GM12878 (cell line): ENCODE results near the gene EN1. TPM values are rescaled to one million over a fixed set of nuclear protein-coding genes. Genes with fewer than 3 reads are reported as not detected.

Source experiments
- ATAC-seq: fragments of 200-7000 bp; cut with Tn5 transposase; 3 replicates; pipeline ENCODE4 v1.9.1; 2020; ENCODE audit warnings: mild to moderate bottlenecking, moderate library complexity
- BruUV-seq: library from RNA; stranded (reverse); fragments of 400-500 nt; replicated peaks from 2 replicates; lab custom pipeline; 2021; lab: Mats Ljungman, UMichigan
- CTCF ChIA-PET: fragments of 300-600 bp; sonication (Branson Sonifier 250); formaldehyde crosslinking; extraction: SDS; loops from one replicate; lab custom pipeline; 2021; ENCODE audit warnings: inconsistent platforms; lab: Yijun Ruan, JAX
- POLR2A ChIA-PET: fragments of 350-600 bp; formaldehyde crosslinking; extraction: SDS; loops from one replicate; lab custom pipeline; 2021; ENCODE audit warnings: inconsistent platforms; lab: Charles Lee
- RAD21 ChIA-PET: fragments of 300-600 bp; sonication (Branson Sonifier 250); formaldehyde crosslinking; loops from one replicate; lab custom pipeline; 2023; ENCODE audit warnings: antibody characterized with exemption; ENCODE audit not compliant: unreplicated experiment; lab: Charles Lee
- SMC1A ChIA-PET: fragments of 300-600 bp; sonication (Branson Sonifier 250); formaldehyde crosslinking; loops from one replicate; lab custom pipeline; 2023; ENCODE audit not compliant: unreplicated experiment, uncharacterized antibody; lab: Charles Lee
- DNase-seq: peaks from one replicate; pipeline ENCODE4 v3.0.0-alpha.2; 2011; ENCODE audit warnings: low read depth, low spot score
- FAIRE-seq: peaks from 3 replicates; lab custom pipeline; 2011; peaks lifted over from hg19 to GRCh38; lab: Jason Lieb, UNC
- H2AFZ ChIP-seq: 2 replicates; pipeline ENCODE4 v1.6.0; 2011; ENCODE audit warnings: low read depth, low read length, control low read depth; ENCODE audit not compliant: control insufficient read depth
- H3K27ac ChIP-seq: 2 replicates; pipeline ENCODE4 v1.5.1; 2011; ENCODE audit warnings: control low read depth; ENCODE audit not compliant: control insufficient read depth, insufficient read depth
- H3K27me3 ChIP-seq, 2 experiments: replicated peaks in 1 of 2; 2 replicates each; pipeline versions ENCODE4 v1.6.0 to v1.6.1; 2011; ENCODE audit warnings: low read length in 1 of 2; ENCODE audit not compliant: control insufficient read depth in 2 of 2, insufficient read depth in 2 of 2
- H3K36me3 ChIP-seq, 2 experiments: 2 replicates each; pipeline ENCODE4 v1.5.1; 2011; ENCODE audit warnings: low read length in 1 of 2; ENCODE audit not compliant: control insufficient read depth in 2 of 2, insufficient read depth in 2 of 2
- H3K4me1 ChIP-seq: 2 replicates; pipeline ENCODE4 v1.6.1; 2011; ENCODE audit warnings: mild to moderate bottlenecking, low read length, moderate library complexity, mixed read lengths; ENCODE audit not compliant: control insufficient read depth, insufficient read depth
- H3K4me2 ChIP-seq: 2 replicates; pipeline ENCODE4 v1.6.0; 2011; ENCODE audit warnings: control low read depth; ENCODE audit not compliant: control insufficient read depth, insufficient read depth
- H3K4me3 ChIP-seq: fragments of 200-600 bp; sonication (generic); 2 replicates; pipeline ENCODE4 v1.5.1; 2016
- H3K79me2 ChIP-seq: 2 replicates; pipeline ENCODE4 v1.6.0; 2011; ENCODE audit warnings: low read length; ENCODE audit not compliant: control insufficient read depth, insufficient read depth
- H3K9ac ChIP-seq: 2 replicates; pipeline ENCODE4 v1.8.0; 2011; ENCODE audit warnings: low read length, control low read depth, mixed read lengths; ENCODE audit not compliant: control insufficient read depth, insufficient read depth
- H3K9me3 ChIP-seq: replicated peaks from 3 replicates; pipeline ENCODE4 v1.5.1; 2011; ENCODE audit warnings: mild to moderate bottlenecking, low read length; ENCODE audit not compliant: control insufficient read depth, insufficient read depth
- H4K20me1 ChIP-seq: 2 replicates; pipeline ENCODE4 v1.6.0; 2011; ENCODE audit not compliant: control insufficient read depth, insufficient read depth
- CBFB ChIP-seq: IDR thresholded peaks from 2 replicates; pipeline ENCODE4 v1.6.1; 2016; ENCODE audit warnings: antibody characterized with exemption, low read depth
- IKZF1 ChIP-seq: fragments of 450-650 bp; conservative IDR thresholded peaks from 2 replicates; pipeline ENCODE4 v1.6.1; 2017; ENCODE audit warnings: antibody characterized with exemption, mild to moderate bottlenecking
- TCF3 ChIP-seq: IDR thresholded peaks from 2 replicates; pipeline ENCODE4 v1.6.1; 2012; ENCODE audit warnings: low read depth, mild to moderate bottlenecking, low read length, borderline replicate concordance; ENCODE audit not compliant: insufficient read depth
- ZBTB40 ChIP-seq: fragments of 450-650 bp; IDR thresholded peaks from 2 replicates; pipeline ENCODE4 v1.6.1; 2016; ENCODE audit warnings: mild to moderate bottlenecking, moderate library complexity, borderline replicate concordance
- WGBS: methylation state at CpG from one replicate; pipeline ENCODE4 v1.1.6; 2016; ENCODE audit warnings: low lambda C conversion rate; ENCODE audit not compliant: insufficient replicate concordance, insufficient coverage; ENCODE audit errors: missing lambda C conversion rate; 5-methylcytosine and 5-hydroxymethylcytosine counted together
- in situ Hi-C: fragments of 300-500 bp; cut with MboI; formaldehyde crosslinking; loops from 9 replicates; pipeline ENCODE4 v1.14.3; 2018; ENCODE audit warnings: mixed read lengths
- intact Hi-C: fragments of 100-400 bp; cut with micrococcal nuclease; formaldehyde crosslinking; loops from one replicate; pipeline ENCODE4 v1.14.2; 2022; ENCODE audit not compliant: unreplicated experiment
- polyA plus RNA-seq, 11 experiments: library from polyadenylated mRNA; depleted of rRNA in 4 of 11; unstranded in 6 of 11; stranded (reverse) in 5 of 11; fragments of >200 nt; fragmentation: Nextera tagmentation in 4 of 11; fragmentation: Illumina TruSeq in 1 of 11; extraction: Ambion mirVana in 4 of 11; extraction: Trizol in 1 of 11; gene quantifications; 1 replicate in 1 of 11; 2 replicates in 10 of 11; pipeline versions ENCODE4 v1.2.1 to v1.2.3, GENCODE V29; 2011 to 2016; ENCODE audit warnings: inconsistent platforms in 2 of 11, missing spikeins in 2 of 11, low read depth in 1 of 11
- total RNA-seq, 4 experiments: library from RNA; depleted of rRNA in 3 of 4; stranded (reverse); fragments of >200 nt in 3 of 4; fragmentation: Illumina TruSeq in 1 of 4; extraction: Trizol in 1 of 4; gene quantifications; 2 replicates each; pipeline versions ENCODE4 v1.2.1 to v1.2.3, GENCODE V29; 2013 to 2021

EN1 gene
- total and polyA plus RNA-seq, 10 of the 15 experiments (the other 5 are each of a cell fraction or from before 2014, with no cell fraction given) = not detected

GRCh38 chr2:118834901-118835745 is 12.3 kb downstream of the EN1 start:
- no peaks in the 10 kb centered on the region for H3K36me3 ChIP-seq
- H3K4me3 ChIP-seq = no peak overlapping the region
- SMC1A ChIA-PET = no interaction called here
- POLR2A ChIA-PET = no interaction called here
- H3K27ac ChIP-seq = no peak overlapping the region
- no peaks in the 10 kb centered on the region for H3K4me1 ChIP-seq
- no peak overlapping the region for H3K9ac ChIP-seq
- WGBS = 23% methylated on average over 57 of the region's 61 CpGs
- H3K79me2 ChIP-seq = no peaks in the 10 kb centered on the region
- RAD21 ChIA-PET = no interaction called here
- H3K4me2 ChIP-seq = no peak overlapping the region; the same call in 1 of the 2 replicates
- H3K9me3 ChIP-seq = no peaks in the 10 kb centered on the region
- peaks cover 6 to 23% of the 10 kb centered on the region in 2 experiments for H3K27me3 ChIP-seq
- CTCF ChIA-PET = no interaction called here
- H4K20me1 ChIP-seq = no peaks in the 10 kb centered on the region
- no peak overlapping the region for H2AFZ ChIP-seq
- DNase-seq (no peak), FAIRE-seq (no peak), ATAC-seq (no peak)
- BruUV-seq = no TSS peak
- intact Hi-C loops = no loop called here
- TF ChIP-seq ZBTB40 (no peak), IKZF1 (no peak), TCF3 (no peak), CBFB (no peak)
- in situ Hi-C loops = no loop called here
